PFSK-1 (cell line): ENCODE measurements around the gene CRISPLD2.

ENCODE experiments used
- FOXP2 ChIP-seq: optimal IDR thresholded peaks from 2 replicates; pipeline ENCODE3; 2011; ENCODE audit warnings: borderline replicate concordance, control low read depth, inconsistent platforms; ENCODE audit not compliant: insufficient read depth; ENCODE audit errors: extremely low read length, extremely low read depth
- POLR2AphosphoS5 ChIP-seq: IDR thresholded peaks from 2 replicates; pipeline ENCODE4 v1.6.1; 2012; ENCODE audit warnings: low read depth, mild to moderate bottlenecking, control low read depth, low read length, moderate library complexity
- REST ChIP-seq, 2 experiments: IDR thresholded peaks; 2 replicates each; pipeline versions ENCODE4 v1.6.1 to v1.8.0; 2011 to 2012; ENCODE audit warnings: low read depth in 2 of 2, low read length in 2 of 2, control low read depth in 1 of 2, inconsistent platforms in 1 of 2, mild to moderate bottlenecking in 1 of 2, moderate library complexity in 1 of 2; ENCODE audit not compliant: insufficient read depth in 1 of 2
- SIN3A ChIP-seq: IDR thresholded peaks from 2 replicates; pipeline ENCODE4 v1.6.1; 2012; ENCODE audit warnings: mild to moderate bottlenecking, low read length, moderate library complexity, borderline replicate concordance; ENCODE audit not compliant: insufficient read depth
- TAF1 ChIP-seq: IDR thresholded peaks from 2 replicates; pipeline ENCODE4 v1.6.1; 2012; ENCODE audit warnings: low read length, control low read depth, borderline replicate concordance; ENCODE audit not compliant: insufficient read depth

CRISPLD2 gene

GRCh38 chr16:84925773-84926372, 106.1 kb downstream of the CRISPLD2 start:
- no peak for TF ChIP-seq TAF1
- TF ChIP-seq SIN3A, result no peak
- no peak for TF ChIP-seq FOXP2
- TF ChIP-seq POLR2AphosphoS5, result no peak

DNA sequence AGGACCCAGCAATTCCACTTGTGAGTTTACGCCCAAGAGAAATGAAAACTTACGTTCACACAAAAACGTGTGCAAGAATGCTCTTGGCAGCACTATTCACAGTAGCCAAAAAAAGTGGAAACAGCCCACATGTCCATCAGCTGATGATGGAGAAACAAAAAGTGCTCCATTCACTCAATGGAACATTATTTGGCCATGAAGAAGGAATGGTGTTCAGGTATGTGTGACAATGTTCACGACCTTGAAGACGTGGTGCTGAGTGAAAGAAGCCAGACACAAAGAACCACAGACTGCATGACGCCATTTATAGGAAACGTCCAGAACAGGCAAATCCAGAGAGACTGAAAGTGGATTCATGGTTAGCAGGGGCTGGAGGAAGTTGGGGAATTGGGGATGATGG, 106.7 kb downstream of the CRISPLD2 start:
- no peak for TF ChIP-seq POLR2AphosphoS5
- TF ChIP-seq REST (IDR thresholded peaks at IDR 0.05; ENCODE audit: insufficient read depth in 1 of 2, low read depth in 2 of 2, low read length in 2 of 2), result no peak
- TF ChIP-seq FOXP2, result no peak
- no peak for TF ChIP-seq SIN3A
- no peak for TF ChIP-seq TAF1

GRCh38 chr16:84927621-84928591, 108.1 kb downstream of the CRISPLD2 start:
- TF ChIP-seq SIN3A (no peak), POLR2AphosphoS5 (no peak), FOXP2 (no peak), TAF1 (no peak), REST (IDR thresholded peaks at IDR 0.05; ENCODE audit: insufficient read depth in 1 of 2, low read depth in 2 of 2, low read length in 2 of 2) (no peak)

DNA sequence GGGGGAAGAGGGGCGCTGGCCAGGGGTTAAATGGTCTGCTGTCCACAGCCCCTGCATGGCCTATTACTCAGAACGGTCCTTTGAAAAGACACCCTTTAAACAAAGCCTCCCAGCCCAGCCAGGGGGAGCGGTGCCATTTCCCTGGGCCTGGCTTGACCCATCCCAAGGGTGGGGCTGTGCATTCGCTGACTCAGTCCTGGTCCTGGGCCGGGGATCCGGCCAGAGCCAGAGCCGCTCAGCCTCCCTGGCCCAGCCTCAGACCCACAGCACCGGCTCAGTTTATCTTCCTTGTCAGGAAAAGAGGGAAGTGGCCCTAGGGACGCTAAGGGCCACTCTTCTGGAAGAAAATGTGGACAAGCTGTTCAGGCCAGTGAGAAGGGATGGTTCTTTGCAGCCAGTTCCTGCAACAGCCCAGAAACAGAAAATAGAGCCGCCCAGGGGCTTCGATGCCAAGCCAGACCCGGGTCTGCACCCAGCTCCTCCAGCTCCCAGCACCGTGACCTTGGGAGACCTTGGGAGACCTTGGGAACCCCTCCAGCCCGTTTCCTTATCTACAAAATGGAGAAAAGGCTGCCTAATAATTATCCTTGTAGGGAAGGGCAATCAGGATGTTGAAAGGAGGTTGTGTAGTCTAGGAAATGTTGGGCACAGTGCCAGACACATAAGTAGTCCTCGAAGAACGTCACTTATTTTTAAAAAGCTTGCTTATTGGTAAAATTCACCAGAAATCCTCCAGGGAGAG, 109.1 kb downstream of the CRISPLD2 start:
- TF ChIP-seq REST (IDR thresholded peaks at IDR 0.05; ENCODE audit: insufficient read depth in 1 of 2, low read depth in 2 of 2, low read length in 2 of 2) (no peak), TAF1 (no peak), FOXP2 (no peak), POLR2AphosphoS5 (no peak), SIN3A (no peak)
